Upper lobe of left lung (tissue), 6 donors: ENCODE data around the gene DRC7. TPM values are rescaled to one million over a fixed set of nuclear protein-coding genes. Genes with fewer than 3 reads are reported as not detected.

ENCODE experiments used
- ATAC-seq, 2 donors: fragments of 200-7000 bp; cut with Tn5 transposase; one replicate each; pipeline ENCODE4 v1.9.1; 2022; ENCODE audit warnings: mild to moderate bottlenecking in 2 of 2, moderate library complexity in 2 of 2; ENCODE audit not compliant: low FRiP score in 2 of 2
- DNase-seq, 2 donors: peaks; one replicate each; pipeline ENCODE4 v3.0.0-alpha.2; 2019 to 2020
- H3K27ac ChIP-seq, 4 donors: fragments of 200-600 bp; sonication (generic); one replicate each; pipeline ENCODE4 v1.5.1; 2016 to 2019
- H3K27me3 ChIP-seq, 4 donors: fragments of 200-600 bp; sonication (generic); one replicate each; pipeline ENCODE4 v1.5.1; 2017 to 2019
- H3K36me3 ChIP-seq, 4 donors: fragments of 200-600 bp; sonication (generic); one replicate each; pipeline ENCODE4 v1.5.1; 2016 to 2019
- H3K4me1 ChIP-seq, 4 donors: fragments of 200-600 bp; sonication (generic); one replicate each; pipeline ENCODE4 v1.5.1; 2018 to 2019
- H3K4me3 ChIP-seq, 4 donors: fragments of 200-600 bp; sonication (generic); one replicate each; pipeline ENCODE4 v1.5.1; 2017 to 2019; ENCODE audit warnings: mild to moderate bottlenecking in 2 of 4, moderate library complexity in 1 of 4
- H3K9me3 ChIP-seq, 4 donors: fragments of 200-600 bp; sonication (generic); one replicate each; pipeline ENCODE4 v1.5.1; 2018 to 2019
- EP300 ChIP-seq, 4 donors: sonication (generic); formaldehyde crosslinking; IDR thresholded peaks; one replicate each; pipeline ENCODE4 v1.5.1; 2017; ENCODE audit warnings: antibody characterized with exemption in 4 of 4, control low read depth in 2 of 4
- POLR2A ChIP-seq, 4 donors: fragments of 450-650 bp; IDR thresholded peaks; one replicate each; pipeline ENCODE4 v1.5.1; 2016 to 2017; ENCODE audit warnings: antibody characterized with exemption in 4 of 4, mild to moderate bottlenecking in 2 of 4
- POLR2AphosphoS5 ChIP-seq, 2 donors: sonication (generic); formaldehyde crosslinking; IDR thresholded peaks; one replicate each; pipeline ENCODE4 v1.5.1; 2017; ENCODE audit warnings: antibody characterized with exemption in 2 of 2
- WGBS, 2 donors: methylation state at CpG; one replicate each; pipeline ENCODE4 v1.1.5; 2017 to 2018; 5-methylcytosine and 5-hydroxymethylcytosine counted together
- total RNA-seq, 6 donors: library from RNA; depleted of rRNA in 4 of 6; stranded (reverse); fragments of >200 nt in 4 of 6; gene quantifications; one replicate each; pipeline versions ENCODE4 v1.1.0 to v1.2.1, GENCODE V29; 2016 to 2021
- TF ChIP-seq, protein P1 (sequence below), 6 experiments: fragments of 450-650 bp in 4 of 6; fragments of 200-600 bp in 2 of 6; sonication (generic) in 2 of 6; IDR thresholded peaks; one replicate each; pipeline ENCODE4 v1.5.1; 2016 to 2019; ENCODE audit warnings: antibody characterized with exemption in 6 of 6
- donor health status: DM: no; HTN: no; CAD: no; lungs with moderate emphysema.
- donor health status: DM: no; HTN: yes; CAD: no; lungs with severe emphysema.

DRC7 gene
- total RNA-seq, 6 donors from 2014 or later = 1.2 to 15.9 (median 7.8) TPM

DNA sequence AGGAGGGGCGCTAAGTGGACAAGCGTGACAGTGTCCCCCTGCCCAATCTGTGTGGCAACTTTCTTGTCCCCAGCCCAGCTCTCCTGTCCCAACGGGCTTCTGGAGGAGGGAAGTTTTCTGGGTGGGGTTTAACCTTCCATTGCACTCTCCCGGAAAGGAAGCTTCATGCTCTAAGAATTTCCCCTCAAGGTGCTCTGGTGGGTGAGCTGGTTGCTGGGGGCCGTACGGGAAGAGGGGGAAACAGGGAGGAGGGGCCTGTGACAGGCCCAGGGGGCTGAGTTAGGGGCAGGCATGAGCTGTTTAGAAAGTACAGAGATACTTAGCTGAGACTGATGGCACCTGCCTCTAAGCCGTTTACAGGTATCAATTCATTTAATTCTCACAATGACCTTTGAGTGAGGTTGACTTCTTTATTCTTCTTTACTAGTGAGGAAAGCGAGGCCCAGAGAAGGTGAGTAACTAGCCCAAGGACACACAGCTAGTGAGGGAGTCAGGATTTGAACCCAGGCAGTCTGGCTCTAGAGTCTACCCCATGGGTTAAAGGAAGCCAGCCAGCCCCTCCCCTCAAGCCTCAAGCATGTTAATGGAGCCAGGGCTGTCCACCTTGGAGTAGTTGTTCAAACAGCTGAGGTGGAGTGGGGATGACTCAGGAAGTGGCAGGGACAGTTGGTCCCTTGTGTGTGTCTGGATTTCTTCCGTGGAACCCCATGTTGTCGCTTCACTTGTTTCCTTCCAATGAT, 47.3 kb upstream of the DRC7 start:
- Histone ChIP-seq H3K36me3 (peaks cover 0 to 40% (median 15%) of the 10 kb centered on the region in 4 donors), H3K27me3 (no peaks in the 10 kb centered on the region), H3K9me3 (no peaks in the 10 kb centered on the region), H3K4me1 (peaks cover 39 to 55% (median 49%) of the 10 kb centered on the region in 4 donors), H3K27ac (peak overlapping the region; percentile 78 to 86 (median 80)), H3K4me3 (peak overlapping the region in 1 of 4 donors; percentile 10)
- no peak for DNase-seq
- TF ChIP-seq, protein P1, sequence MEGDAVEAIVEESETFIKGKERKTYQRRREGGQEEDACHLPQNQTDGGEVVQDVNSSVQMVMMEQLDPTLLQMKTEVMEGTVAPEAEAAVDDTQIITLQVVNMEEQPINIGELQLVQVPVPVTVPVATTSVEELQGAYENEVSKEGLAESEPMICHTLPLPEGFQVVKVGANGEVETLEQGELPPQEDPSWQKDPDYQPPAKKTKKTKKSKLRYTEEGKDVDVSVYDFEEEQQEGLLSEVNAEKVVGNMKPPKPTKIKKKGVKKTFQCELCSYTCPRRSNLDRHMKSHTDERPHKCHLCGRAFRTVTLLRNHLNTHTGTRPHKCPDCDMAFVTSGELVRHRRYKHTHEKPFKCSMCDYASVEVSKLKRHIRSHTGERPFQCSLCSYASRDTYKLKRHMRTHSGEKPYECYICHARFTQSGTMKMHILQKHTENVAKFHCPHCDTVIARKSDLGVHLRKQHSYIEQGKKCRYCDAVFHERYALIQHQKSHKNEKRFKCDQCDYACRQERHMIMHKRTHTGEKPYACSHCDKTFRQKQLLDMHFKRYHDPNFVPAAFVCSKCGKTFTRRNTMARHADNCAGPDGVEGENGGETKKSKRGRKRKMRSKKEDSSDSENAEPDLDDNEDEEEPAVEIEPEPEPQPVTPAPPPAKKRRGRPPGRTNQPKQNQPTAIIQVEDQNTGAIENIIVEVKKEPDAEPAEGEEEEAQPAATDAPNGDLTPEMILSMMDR (IDR thresholded peaks at IDR 0.05) = no peak
- TF ChIP-seq POLR2AphosphoS5 (IDR thresholded peaks at IDR 0.05) (no peak), POLR2A (IDR thresholded peaks at IDR 0.05) (no peak), EP300 (IDR thresholded peaks at IDR 0.05) (no peak)
- ATAC-seq = no peak
- WGBS, 2 donors = 60 to 63% methylated on average over 9 to 10 of the region's 10 CpGs

DNA sequence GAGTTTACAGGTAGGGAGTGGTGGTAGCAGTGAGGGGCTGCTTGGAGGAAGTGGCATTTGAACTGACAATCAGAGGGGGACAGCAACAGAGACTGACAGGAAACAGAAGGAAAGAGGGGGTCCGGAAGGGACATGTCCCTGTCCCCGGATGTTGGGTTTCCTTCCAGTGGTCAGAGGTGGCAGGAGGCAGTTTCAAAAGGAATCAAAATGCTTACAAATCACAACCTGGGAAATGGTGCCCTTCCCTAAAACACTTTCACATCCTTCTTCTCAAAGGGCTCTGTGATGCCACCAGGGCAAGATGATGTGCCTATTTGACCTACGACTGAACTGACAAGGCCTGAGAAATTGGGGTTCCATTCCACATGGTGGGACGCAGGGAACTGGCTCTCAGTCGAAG, 46.5 kb upstream of the DRC7 start:
- Histone ChIP-seq H3K36me3 (peaks cover 0 to 42% (median 19%) of the 10 kb centered on the region in 4 donors), H3K27ac (peak overlapping the region; percentile 78 to 86 (median 80)), H3K4me1 (peaks cover 33 to 50% (median 41%) of the 10 kb centered on the region in 4 donors), H3K9me3 (no peaks in the 10 kb centered on the region), H3K27me3 (no peaks in the 10 kb centered on the region), H3K4me3 (no peak overlapping the region)
- WGBS, 2 donors = 62 to 66% methylated on average over 5 of the region's 5 CpGs
- no peak for TF ChIP-seq POLR2A (IDR thresholded peaks at IDR 0.05)
- no peak for TF ChIP-seq POLR2AphosphoS5 (IDR thresholded peaks at IDR 0.05)
- TF ChIP-seq, protein P1 (IDR thresholded peaks at IDR 0.05) = no peak
- no peak for TF ChIP-seq EP300 (IDR thresholded peaks at IDR 0.05)
- DNase-seq (no peak), ATAC-seq (no peak)

DNA sequence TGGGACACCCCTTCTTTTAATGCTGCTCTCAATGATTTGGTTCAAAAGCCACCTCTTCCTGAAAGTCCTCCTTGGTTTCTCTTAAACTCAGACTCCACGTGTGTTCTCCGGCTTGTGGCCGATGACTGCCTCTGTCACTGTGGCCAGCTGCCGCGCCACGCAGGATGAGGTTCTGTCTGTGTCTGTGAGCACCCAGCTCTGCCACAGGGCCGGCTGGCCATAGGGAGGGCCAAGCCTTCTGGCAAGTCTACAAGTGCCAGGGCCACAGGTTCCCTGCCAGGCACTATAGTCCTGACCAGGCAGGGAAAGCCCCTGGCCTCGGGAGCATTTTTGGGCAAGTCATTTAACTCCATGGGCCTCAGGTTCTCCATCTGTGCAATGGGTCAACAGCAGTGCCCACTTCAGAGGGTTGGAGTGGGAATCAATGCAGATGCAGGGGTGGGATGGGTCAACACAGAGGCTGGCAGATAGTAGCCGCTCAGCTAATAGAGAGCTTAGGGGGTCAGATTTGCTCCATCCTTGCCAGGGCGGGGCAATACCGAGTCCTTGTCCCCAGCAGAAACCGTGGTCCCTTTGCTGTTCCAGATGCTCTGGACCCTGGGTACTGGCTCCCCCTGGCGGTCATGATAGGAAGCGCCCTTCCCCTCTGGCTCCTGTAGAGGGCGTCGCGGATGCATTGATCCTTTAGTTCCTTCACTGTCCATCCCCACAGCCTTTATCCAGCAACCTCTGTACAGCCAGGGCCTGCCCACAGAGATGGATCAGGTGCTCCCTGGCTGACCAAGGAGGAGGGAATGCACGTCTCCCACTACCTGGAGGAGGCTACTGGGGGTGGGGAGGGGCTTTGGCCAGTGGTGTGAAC, 45.8 kb upstream of the DRC7 start:
- TF ChIP-seq, protein P1 (IDR thresholded peaks at IDR 0.05) = peak; percentile 99 to 100 (median 100)
- TF ChIP-seq POLR2AphosphoS5 (IDR thresholded peaks at IDR 0.05) (peak in 1 of 2 donors; percentile 42), POLR2A (IDR thresholded peaks at IDR 0.05) (no peak)
- ATAC-seq (peak; percentile 86 to 91), DNase-seq (peak in 1 of 2 donors; percentile 90)
- peak overlapping the region; percentile 16 to 86 (median 80) for H3K27ac ChIP-seq
- no peaks in the 10 kb centered on the region for H3K9me3 ChIP-seq
- no peak overlapping the region for H3K4me3 ChIP-seq
- 44 to 91% methylated on average over 9 to 18 of the region's 18 CpGs for WGBS, 2 donors
- H3K4me1 ChIP-seq = peaks cover 26 to 44% (median 35%) of the 10 kb centered on the region in 4 donors
- peaks cover 0 to 45% (median 20%) of the 10 kb centered on the region in 4 donors for H3K36me3 ChIP-seq
- H3K27me3 ChIP-seq = no peaks in the 10 kb centered on the region

DNA sequence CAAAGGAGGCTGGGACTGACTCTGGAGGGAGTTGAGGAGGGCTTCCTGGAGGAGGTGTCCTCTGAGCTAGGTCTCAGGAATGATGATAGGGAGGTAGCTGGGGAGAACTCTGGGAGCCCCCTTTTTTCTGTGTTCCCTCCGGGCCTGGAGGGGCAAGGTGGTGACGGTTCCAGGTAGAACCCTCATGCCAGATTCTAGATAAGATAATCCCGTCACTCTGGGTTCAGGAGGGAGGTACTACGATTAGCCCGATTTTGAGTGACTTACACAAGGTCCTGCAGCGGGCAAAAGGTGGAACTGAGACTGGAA, 45.2 kb upstream of the DRC7 start:
- H3K36me3 ChIP-seq = peaks cover 0 to 46% (median 22%) of the 10 kb centered on the region in 4 donors
- 65 to 76% methylated on average over 5 to 6 of the region's 6 CpGs for WGBS, 2 donors

More for the DNA sequence above, 45.2 kb upstream of the DRC7 start:
- H3K27me3 ChIP-seq = no peaks in the 10 kb centered on the region
- TF ChIP-seq EP300 (IDR thresholded peaks at IDR 0.05) = no peak
- no peak for TF ChIP-seq POLR2AphosphoS5 (IDR thresholded peaks at IDR 0.05)
- TF ChIP-seq, protein P1 (IDR thresholded peaks at IDR 0.05) = no peak
- no peak for TF ChIP-seq POLR2A (IDR thresholded peaks at IDR 0.05)
- no peak overlapping the region for H3K4me3 ChIP-seq
- ATAC-seq (no peak), DNase-seq (no peak)
- H3K27ac ChIP-seq = peak overlapping the region in 1 of 4 donors; percentile 27
- H3K4me1 ChIP-seq = peaks cover 25 to 41% (median 31%) of the 10 kb centered on the region in 4 donors
- H3K9me3 ChIP-seq = no peaks in the 10 kb centered on the region
